Esophagus muscularis mucosa (tissue), 4 donors: Measurements from ENCODE around the gene NEK7. TPM values are rescaled to one million over a fixed set of nuclear protein-coding genes. Genes with fewer than 3 reads are reported as not detected.

Experiments used
- DNase-seq: peaks from one replicate; pipeline ENCODE4 v3.0.0-alpha.2; 2017; ENCODE audit errors: extremely low spot score
- H3K27ac ChIP-seq, 4 donors: fragments of 200-600 bp; sonication (generic); replicated peaks in 1 of 4; 1 replicate in 3 of 4; 2 replicates in 1 of 4; pipeline ENCODE4 v1.5.1; 2016 to 2019; ENCODE audit warnings: mild to moderate bottlenecking in 1 of 4
- H3K27me3 ChIP-seq, 4 donors: fragments of 200-600 bp; sonication (generic); one replicate each; pipeline versions ENCODE4 v1.5.1 to v1.6.0; 2016 to 2019
- H3K36me3 ChIP-seq, 4 donors: fragments of 200-600 bp; sonication (generic); one replicate each; pipeline ENCODE4 v1.5.1; 2016 to 2019
- H3K4me1 ChIP-seq, 4 donors: fragments of 200-600 bp; sonication (generic); one replicate each; pipeline ENCODE4 v1.5.1; 2016 to 2019
- H3K4me3 ChIP-seq, 4 donors: fragments of 200-600 bp; sonication (generic); 1 replicate in 2 of 4; 2 replicates in 2 of 4; pipeline ENCODE4 v1.5.1; 2016 to 2019; ENCODE audit warnings: mild to moderate bottlenecking in 4 of 4, moderate library complexity in 1 of 4
- H3K9me3 ChIP-seq, 4 donors: fragments of 200-600 bp; sonication (generic); 1 replicate in 3 of 4; 2 replicates in 1 of 4; pipeline ENCODE4 v1.5.1; 2016 to 2019
- CTCF ChIP-seq, 3 experiments: fragments of 200-600 bp in 2 of 3; fragments of 450-650 bp in 1 of 3; sonication (generic) in 2 of 3; IDR thresholded peaks; one replicate each; pipeline ENCODE4 v1.5.1; 2017 to 2019; ENCODE audit warnings: antibody characterized with exemption in 3 of 3, mild to moderate bottlenecking in 2 of 3, moderate library complexity in 1 of 3
- EP300 ChIP-seq: sonication (generic); formaldehyde crosslinking; IDR thresholded peaks from one replicate; pipeline ENCODE4 v1.6.1; 2017; ENCODE audit warnings: antibody characterized with exemption
- POLR2A ChIP-seq: fragments of 450-650 bp; IDR thresholded peaks from one replicate; pipeline ENCODE4 v1.6.1; 2017; ENCODE audit warnings: antibody characterized with exemption, moderate library complexity, mild to moderate bottlenecking, low read depth
- POLR2AphosphoS5 ChIP-seq, 2 donors: sonication (generic); formaldehyde crosslinking; IDR thresholded peaks; one replicate each; pipeline ENCODE4 v1.6.1; 2017; ENCODE audit warnings: antibody characterized with exemption in 2 of 2
- WGBS: methylation state at CpG from one replicate; pipeline ENCODE4 v1.1.5; 2018; 5-methylcytosine and 5-hydroxymethylcytosine counted together
- intact Hi-C: fragments of 100-400 bp; cut with DNase I; formaldehyde crosslinking; loops from one replicate; pipeline ENCODE4 v1.15.1; 2023
- total RNA-seq, 4 donors: library from RNA; depleted of rRNA; stranded (reverse); fragments of >200 nt; gene quantifications; one replicate each; pipeline versions ENCODE4 v1.1.0 to v1.2.1, GENCODE V29; 2016

The NEK7 gene
- total RNA-seq, 4 donors from 2014 or later: 110 to 196 (median 158) TPM

DNA sequence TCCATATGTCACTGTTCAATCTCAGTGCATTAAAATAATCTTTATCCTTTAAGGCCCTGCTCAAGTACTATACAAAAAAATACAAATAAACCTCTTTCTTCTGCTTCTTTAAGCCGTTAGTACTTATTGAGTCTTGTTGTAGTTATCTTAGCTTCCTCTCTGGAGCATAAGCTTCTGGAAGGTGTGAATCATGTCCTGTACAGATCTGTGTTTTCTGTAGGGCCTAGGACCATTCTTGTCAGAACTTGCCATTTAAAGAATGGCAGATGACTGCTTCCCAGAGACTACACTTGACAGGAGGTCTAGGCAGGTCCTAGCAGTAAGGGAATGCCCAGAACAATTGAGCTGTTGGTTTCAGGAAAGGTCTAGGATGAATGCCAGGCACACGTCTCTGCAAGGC, 12.9 kb downstream of the NEK7 start:
- DNase-seq: no peak
- intact Hi-C loops: no loop called here
- Histone ChIP-seq H3K9me3 (no peaks in the 10 kb centered on the region), H3K27me3 (no peaks in the 10 kb centered on the region), H3K4me1 (peaks cover 84 to 91% (median 89%) of the 10 kb centered on the region in 4 donors), H3K4me3 (no peak overlapping the region), H3K27ac (no peak overlapping the region), H3K36me3 (no peaks in the 10 kb centered on the region)
- TF ChIP-seq CTCF (IDR thresholded peaks at IDR 0.05) (no peak), EP300 (no peak), POLR2AphosphoS5 (IDR thresholded peaks at IDR 0.05) (no peak), POLR2A (no peak)
- 75% methylated on average over 2 of the region's 2 CpGs for WGBS

DNA sequence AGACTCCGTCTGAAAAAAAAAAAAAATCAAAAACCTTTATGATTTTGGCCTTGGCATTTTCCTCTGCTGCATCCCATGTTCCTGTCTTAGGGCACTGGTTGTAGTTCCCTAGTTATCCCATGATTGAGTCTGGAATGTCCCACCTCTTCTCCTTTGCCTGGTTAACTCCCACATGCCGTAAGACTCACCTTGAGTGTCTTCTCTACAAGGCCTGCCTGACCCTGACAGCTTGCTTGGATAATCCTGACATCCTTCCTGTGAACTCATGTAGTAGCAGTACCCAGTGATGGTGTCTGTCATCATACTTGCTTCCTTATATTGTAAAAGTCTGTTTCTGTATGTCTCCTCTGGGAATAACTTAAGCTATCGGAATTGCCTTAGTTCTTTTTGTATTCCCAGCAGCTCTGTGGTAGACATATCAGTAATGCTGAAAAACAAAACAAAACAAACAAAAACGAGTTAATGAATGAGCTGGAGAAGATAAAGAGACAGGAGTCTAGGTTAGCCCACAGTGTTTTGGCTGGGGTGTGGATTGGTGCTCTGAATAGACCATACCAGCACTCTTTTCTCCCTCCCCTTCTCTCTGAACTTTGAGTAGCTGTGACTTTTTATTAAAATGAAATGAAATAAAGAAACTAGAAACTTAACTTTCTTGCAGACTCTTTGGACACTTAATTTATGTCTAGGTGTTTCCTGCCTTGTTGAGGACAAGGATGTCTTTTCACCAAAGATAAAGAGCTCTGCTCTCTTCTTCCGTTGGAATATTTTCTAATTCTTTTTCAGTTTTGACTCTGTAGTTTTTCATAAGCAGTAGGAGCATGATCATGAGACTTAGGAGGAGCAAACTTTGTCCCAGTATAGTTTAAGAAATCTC, 15.1 kb downstream of the NEK7 start:
- no peak for TF ChIP-seq POLR2AphosphoS5 (IDR thresholded peaks at IDR 0.05)
- no peak for TF ChIP-seq POLR2A
- TF ChIP-seq EP300: no peak
- TF ChIP-seq CTCF (IDR thresholded peaks at IDR 0.05): no peak
- 69% methylated on average over 5 of the region's 5 CpGs for WGBS
- Histone ChIP-seq H3K9me3 (no peaks in the 10 kb centered on the region), H3K36me3 (no peaks in the 10 kb centered on the region), H3K4me1 (peaks cover 86 to 95% (median 91%) of the 10 kb centered on the region in 4 donors), H3K27ac (no peak overlapping the region), H3K27me3 (no peaks in the 10 kb centered on the region), H3K4me3 (no peak overlapping the region)
- DNase-seq: no peak
- intact Hi-C loops: no loop called here

DNA sequence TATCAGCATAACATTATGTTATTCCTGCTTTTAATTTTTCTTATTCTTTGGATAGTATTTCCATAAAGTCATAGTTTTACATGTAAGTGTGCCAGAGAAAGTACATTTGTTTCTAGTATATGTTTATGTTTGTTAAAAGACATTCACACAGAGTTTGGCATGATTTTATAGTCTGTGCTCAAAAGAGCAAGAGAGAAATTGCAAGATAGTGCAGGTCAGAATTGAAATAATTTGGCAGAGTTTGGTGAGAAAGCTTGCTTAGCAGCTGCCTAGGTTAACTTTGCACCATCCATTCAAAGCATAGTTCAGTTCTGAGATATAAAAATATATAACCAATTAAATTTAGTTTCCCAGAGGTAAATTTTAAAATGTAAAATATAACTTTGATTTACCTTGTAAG, 17.0 kb downstream of the NEK7 start:
- H3K4me3 ChIP-seq: no peak overlapping the region
- H3K27ac ChIP-seq: no peak overlapping the region
- intact Hi-C loops: no loop called here
- H3K27me3 ChIP-seq: no peaks in the 10 kb centered on the region
- H3K4me1 ChIP-seq: peaks cover 69 to 95% (median 76%) of the 10 kb centered on the region in 4 donors
- DNase-seq: no peak
- no peak for TF ChIP-seq EP300
- no peak for TF ChIP-seq POLR2A
- TF ChIP-seq POLR2AphosphoS5 (IDR thresholded peaks at IDR 0.05): no peak
- no peak for TF ChIP-seq CTCF (IDR thresholded peaks at IDR 0.05)
- H3K9me3 ChIP-seq: no peaks in the 10 kb centered on the region
- H3K36me3 ChIP-seq: no peaks in the 10 kb centered on the region

DNA sequence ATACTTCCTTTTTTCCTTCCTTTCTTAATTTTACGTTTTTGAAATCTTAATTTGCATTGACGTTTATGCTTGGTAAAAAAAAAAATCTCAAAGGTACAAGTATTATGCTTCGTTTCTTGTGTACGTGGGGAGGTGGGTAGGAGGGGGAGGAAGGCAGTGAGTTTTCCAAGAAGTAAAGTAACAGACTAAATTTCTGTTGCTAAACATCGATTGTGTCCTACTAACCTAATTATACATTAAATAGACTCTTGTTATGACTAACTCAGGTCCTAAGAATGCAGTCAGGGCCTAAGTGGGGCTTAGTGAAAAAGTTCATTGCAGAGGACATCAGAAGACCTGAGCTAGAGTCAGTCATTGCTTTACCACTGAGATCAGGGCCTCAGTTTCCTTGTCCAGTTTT, 17.5 kb downstream of the NEK7 start:
- no peak overlapping the region for H3K4me3 ChIP-seq
- H3K9me3 ChIP-seq: no peaks in the 10 kb centered on the region
- DNase-seq: no peak
- H3K4me1 ChIP-seq: peaks cover 67 to 94% (median 73%) of the 10 kb centered on the region in 4 donors
- intact Hi-C loops: no loop called here
- TF ChIP-seq POLR2A (no peak), CTCF (IDR thresholded peaks at IDR 0.05) (no peak), POLR2AphosphoS5 (IDR thresholded peaks at IDR 0.05) (no peak), EP300 (no peak)
- WGBS: 57% methylated on average over 5 of the region's 5 CpGs
- no peaks in the 10 kb centered on the region for H3K36me3 ChIP-seq
- no peak overlapping the region for H3K27ac ChIP-seq
- H3K27me3 ChIP-seq: no peaks in the 10 kb centered on the region
